GM19023 (cell line): ENCODE results near the gene MEGF11.

Experiments
- ATAC-seq: cut with Tn5 transposase; IDR thresholded peaks from one replicate; pipeline ENCODE4 v1.9.1; 2021; ENCODE audit warnings: mild to moderate bottlenecking, moderate library complexity; ENCODE audit not compliant: unreplicated experiment

Gene MEGF11

DNA sequence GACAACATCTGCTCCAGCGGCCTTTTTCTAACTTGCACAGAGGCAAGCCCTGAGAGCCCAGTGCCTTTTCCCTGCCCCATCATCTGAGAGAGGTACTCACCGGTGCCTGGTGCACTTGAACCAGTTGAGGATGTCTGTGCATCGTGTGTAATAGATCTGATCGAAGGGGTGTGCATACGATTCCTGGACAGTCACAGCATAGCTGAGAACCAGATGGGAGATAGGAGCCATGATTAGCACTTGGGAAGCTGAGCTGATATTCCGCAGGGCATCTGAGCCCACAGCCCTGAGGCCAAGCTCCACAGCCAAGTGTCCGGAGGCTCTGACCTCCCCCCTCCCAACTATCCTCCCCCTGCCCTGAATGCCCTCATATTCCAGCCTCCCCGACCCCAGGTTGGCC, 129.8 kb downstream of the MEGF11 start:
- no peak for ATAC-seq

DNA sequence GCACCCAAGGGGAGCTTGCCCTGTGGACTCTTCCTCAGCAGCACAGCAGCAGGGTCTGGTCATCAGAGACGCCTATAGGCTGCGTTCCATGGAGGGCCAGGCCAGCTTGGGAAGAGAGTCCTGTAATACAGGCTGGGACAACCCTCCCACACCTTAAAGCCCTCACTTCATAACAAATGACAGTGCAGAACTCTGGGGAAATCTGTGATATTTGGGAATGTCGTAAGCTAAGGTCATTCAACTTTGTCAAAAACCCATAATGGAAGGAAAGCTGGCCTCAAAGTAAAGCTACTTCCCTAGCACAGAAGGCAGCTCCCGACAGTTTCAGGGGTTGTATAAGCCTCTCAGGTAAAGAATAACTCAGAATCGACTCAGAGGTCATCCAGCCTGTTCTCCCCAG, 133.1 kb downstream of the MEGF11 start:
- ATAC-seq, result no peak

GRCh38 chr15:66117841-66118240, 135.7 kb downstream of the MEGF11 start:
- ATAC-seq, result no peak

DNA sequence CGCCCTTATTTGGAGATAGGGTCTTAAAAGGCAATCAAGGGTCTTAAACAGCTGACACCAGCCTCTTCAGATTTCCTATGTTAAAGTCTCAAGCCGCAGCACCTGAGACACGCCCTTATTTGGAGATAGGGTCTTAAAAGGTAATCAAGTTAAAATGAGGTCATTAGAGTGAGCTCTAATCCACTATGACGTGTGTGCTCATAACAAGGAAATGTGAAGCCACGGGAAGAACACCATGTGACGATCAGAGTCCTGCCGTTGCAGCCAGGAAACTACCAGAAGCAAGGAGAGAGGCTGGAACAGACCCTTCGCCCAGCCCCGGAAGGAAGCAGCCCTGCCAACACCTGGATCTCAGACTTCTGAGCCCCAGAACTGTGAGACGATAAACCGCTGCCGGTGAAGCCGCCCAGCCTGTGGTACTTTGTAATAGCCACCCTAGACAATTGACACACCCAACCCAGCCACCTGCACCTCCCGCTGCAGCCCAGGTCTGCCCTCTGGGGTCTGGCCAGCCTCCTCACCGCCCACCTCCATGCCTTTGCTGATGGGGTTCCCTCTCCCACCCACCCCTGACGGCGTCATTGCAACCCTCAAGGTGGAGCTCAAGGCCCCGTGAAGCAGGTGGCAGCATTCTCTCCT, 137.9 kb downstream of the MEGF11 start:
- no peak for ATAC-seq

DNA sequence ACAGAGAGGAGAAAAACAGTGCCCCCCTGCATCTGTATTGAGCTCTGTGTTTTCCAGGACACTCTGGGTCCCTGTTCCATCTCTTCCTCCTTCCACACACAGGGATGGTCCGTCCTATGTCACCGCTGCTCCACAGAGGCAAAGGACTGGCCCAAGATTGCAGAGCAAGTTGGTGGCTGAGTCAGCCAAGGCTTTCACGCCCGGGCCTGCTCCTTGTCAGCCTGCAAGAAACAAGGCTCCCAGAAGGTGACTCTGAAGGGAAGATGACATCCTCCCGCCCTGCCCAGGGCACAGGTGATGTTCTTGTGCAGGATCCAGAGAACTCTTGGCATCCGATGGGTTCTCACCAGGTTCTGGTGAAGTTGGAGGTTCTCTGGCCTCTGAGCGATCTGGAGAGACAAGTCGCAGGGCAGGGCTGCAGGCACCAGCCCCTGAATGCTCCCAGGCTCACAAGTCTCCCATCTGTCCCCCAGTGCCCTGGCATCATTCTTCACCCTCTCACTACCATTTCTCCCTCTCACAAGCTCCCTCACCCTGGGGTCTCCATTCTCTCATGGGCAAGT, 138.6 kb downstream of the MEGF11 start:
- ATAC-seq, result no peak

DNA sequence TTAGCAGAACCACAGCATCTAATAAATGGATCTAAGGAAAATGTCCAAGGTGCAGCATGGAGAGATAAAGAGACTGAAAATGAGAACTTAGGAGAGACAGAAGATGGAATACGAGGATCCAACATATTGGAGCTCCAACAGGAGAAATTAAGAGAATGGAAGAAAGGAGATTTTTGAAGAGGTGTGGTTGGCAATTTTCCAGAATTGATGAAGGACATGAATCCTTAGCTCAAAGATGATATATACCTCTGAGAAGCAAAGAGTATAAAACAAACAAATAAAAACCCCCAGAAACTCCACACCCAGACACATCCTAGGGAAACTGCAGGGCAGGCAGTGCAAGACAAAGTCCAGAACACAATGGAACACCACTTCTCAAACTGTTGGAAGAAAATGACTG, 141.2 kb downstream of the MEGF11 start:
- ATAC-seq, result no peak

DNA sequence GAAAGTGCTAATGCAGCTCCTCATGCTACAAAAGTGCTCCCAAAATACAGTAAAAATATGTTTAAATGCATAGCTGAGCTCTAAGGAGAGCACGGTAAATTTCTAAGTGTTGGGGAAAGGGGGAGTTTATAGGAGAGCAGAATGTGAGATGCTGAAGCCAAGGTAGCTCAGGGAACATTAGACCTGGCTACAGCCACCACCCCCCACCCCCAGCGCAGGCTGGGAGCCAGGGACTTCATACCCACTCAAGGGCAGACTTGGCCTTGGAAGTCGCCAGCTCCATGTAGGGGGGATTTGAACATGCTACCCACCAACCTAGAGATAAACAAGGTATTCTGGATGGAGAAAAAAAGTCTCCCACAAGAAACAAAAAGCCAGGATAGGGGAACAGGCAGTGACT, 142.2 kb downstream of the MEGF11 start:
- ATAC-seq, result no peak

DNA sequence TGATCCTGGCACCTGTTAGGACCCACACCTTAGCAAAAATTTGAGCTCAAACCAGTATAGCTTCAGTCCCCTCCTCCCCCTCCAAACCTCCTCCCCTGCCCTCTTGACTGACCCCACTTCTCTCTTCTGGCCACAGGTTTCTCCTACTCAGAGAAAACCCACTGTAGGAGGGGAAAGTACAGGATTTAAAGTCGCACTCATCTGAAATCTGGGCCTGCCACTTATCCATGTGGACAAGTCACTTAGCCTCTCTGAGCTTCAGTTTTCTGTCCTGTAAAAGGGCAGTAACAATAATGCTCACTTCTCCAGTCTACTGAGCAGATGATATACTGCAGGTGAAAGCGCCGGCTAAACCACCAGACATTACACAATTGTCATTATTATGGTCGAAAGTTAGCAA, 142.7 kb downstream of the MEGF11 start:
- ATAC-seq, result no peak

DNA sequence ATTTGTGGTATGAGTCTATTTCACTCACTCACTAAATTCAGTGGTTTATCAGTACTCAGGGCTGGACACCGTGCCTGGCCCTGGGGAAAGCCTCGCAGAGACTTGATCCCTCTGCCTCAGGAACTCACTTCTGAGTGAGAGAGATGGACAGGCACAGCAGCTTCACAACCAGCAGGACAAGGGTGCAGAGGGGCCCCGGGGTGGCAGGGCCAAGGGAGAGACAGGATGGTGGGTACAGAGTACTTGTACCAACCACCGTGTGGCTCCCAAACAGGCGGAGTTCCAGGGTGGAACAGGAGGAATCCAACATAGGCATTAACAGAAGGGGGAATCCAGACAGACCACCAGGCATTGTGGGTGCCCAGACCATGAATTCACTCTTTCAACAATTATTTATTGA, 143.7 kb downstream of the MEGF11 start:
- no peak for ATAC-seq

- ATAC-seq, result no peak
Measured at GRCh38 chr15:66108483-66109265, 144.9 kb downstream of the MEGF11 start.

DNA sequence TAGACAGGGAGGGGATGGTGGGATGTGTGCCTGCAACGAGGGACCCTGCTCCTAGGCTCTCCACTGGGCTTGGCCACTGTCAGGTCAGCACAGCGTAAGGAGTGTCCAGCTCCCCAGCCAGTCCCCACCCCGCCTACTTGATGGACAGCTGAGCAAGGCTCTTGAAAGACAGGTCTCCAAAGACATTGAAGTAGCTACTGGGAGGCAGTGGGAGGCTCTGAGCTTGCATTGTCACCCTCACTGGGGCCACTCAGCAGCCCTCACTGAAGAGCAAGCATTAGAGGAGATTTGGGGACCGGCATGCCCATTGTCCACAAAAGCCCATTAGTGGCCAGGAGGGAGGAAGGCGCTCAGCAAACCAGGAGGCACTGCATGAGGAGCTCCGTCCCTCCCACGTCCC, 146.5 kb downstream of the MEGF11 start:
- ATAC-seq, result no peak

- no peak for ATAC-seq
Measured at GRCh38 chr15:66105286-66106265, 148.0 kb downstream of the MEGF11 start.

GRCh38 chr15:66103293-66103590, 150.3 kb downstream of the MEGF11 start:
- no peak for ATAC-seq

DNA sequence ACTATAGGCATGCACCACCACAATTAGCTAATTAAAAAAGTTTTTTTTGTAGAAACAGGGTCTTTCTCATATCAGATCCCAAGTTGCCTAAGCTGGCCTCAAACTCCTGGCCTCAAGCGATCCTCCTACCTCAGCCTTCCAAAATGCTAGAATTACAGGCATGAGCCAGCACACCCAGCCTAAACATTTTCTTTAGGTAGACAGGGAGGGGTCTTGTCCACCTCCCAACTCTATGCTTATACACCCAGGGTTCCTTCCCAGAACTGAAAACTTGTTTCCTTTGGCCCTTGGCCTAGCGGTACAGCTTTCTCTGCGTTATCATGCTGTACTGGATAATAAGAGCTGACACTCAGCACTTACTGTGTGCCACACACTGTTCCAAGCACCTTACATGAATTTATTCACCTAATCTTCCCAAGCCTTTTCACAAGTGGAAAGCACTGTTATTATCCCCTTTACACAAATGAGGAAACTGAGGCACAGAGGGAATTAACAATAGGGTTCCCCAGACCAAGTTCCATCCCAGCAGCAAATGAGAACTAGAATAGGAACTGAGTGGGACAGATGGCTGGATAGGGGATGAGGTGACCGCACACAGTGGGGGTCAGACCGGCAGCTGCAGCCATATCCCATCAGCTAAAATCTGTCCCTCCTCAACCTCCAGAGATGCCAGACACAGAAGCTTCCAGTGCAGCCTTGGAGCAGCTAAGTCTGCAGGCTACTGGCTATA, 150.8 kb downstream of the MEGF11 start:
- no peak for ATAC-seq

GRCh38 chr15:66101715-66102395, 151.7 kb downstream of the MEGF11 start:
- ATAC-seq, result no peak

- no peak for ATAC-seq
Measured at GRCh38 chr15:66100761-66101160, 152.8 kb downstream of the MEGF11 start.

DNA sequence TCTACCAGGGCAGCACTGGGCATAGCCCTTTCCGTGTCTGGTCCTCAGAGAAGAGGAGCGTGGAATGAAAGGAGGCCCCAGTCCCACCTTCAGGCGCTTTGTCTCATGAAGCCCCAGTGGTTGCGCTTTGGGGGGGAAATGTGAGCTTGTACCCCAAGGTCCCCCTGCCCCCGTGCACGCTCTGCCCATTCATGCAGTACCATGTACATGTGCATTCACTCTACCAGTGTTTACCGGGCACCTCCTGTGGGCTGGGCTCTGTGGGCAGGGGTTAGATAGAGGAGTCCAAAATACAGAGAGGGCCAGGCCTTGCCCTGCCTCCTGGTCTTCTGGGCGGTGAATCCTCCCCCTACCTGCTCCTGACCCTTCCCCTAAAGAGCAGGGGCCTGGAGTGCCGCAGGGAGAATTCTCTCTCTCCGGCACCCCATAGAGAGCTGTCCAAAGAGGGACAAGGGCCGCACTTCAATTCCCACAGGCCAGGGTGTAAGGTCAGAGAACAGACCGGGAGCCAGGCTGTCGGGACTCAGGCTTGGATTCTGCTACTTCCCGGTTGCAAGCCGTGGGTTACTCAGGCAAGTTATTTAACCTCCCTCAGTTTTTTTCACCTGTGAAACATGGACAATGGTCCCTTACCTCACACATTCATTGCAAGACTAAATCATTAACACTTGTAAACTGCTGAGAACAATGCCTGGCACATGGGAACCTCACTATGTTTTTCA, 153.4 kb downstream of the MEGF11 start:
- ATAC-seq, result no peak

GRCh38 chr15:66098022-66098363, 155.6 kb downstream of the MEGF11 start:
- no peak for ATAC-seq

DNA sequence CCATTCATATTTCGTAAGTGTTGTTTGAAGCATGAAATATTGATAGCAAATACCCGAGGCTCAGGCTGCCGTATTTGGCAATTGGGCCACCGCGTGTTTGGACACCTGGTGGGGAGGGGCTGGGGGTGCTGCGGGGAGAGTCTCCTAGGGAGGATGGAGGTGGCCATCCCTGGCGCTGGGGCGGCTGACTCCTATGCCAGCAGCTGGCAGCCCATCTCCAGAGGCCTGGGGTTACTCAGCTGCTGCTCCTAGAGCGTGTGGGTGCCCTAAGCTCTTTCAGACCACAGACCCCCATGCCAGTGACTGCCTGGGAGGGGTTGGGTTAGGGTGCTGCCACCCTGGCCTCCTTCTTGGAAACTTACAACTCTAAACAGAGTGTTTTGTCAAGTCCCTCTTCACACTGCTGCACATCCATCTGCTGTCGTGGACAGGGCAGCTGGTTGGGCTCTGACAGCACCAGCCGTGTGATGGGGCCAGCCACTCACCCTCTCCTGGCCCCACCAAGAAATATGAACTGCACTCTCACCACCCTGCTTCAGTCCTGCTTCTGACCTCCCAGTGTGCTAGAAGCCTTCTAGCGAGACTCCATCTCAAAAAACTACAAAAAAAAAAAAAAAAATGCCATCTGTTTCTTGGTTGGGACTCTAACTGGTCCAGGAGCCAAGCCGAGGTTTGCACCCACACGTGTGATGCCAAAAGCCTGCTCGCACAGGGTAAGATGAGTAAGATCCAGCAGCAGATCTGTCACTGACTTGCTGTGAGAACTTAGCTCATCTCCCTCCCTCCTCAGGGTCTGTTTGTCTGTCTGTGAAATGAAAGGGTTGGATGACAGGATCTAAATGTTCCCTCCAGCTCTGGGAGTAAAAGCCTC, 156.2 kb downstream of the MEGF11 start:
- ATAC-seq, result no peak
